H1 (cell line): Measurements from ENCODE around the gene IFT172. TPM values are rescaled to one million over a fixed set of nuclear protein-coding genes. Genes with fewer than 3 reads are reported as not detected.

ENCODE experiments used
- CTCF ChIA-PET: fragments of 300-600 bp; sonication (Branson Sonifier 250); formaldehyde crosslinking; loops from one replicate; lab custom pipeline; 2021; ENCODE audit not compliant: partially characterized antibody; lab: Charles Lee
- POLR2A ChIA-PET: fragments of 300-600 bp; sonication (Branson Sonifier 250); formaldehyde crosslinking; loops from one replicate; lab custom pipeline; 2021; ENCODE audit warnings: inconsistent platforms; ENCODE audit not compliant: partially characterized antibody; lab: Charles Lee
- DNase-seq, 2 experiments: peaks; one replicate each; pipeline versions ENCODE4 v3.0.0 to v3.0.0-alpha.2; 2010 to 2022; ENCODE audit warnings: low spot score in 2 of 2, low read depth in 1 of 2, mixed read lengths in 1 of 2
- FAIRE-seq: peaks from 2 replicates; lab custom pipeline; 2011; peaks lifted over from hg19 to GRCh38; lab: Jason Lieb, UNC
- H2AFZ ChIP-seq: 2 replicates; pipeline ENCODE4 v1.8.1; 2012; ENCODE audit warnings: low read length, inconsistent platforms
- H2AK5ac ChIP-seq: 2 replicates; pipeline ENCODE4 v1.6.1; 2013; ENCODE audit warnings: low read depth, low read length
- H2BK120ac ChIP-seq: replicated peaks from 2 replicates; pipeline ENCODE3; 2013; ENCODE audit warnings: low read depth, low read length, inconsistent platforms
- H2BK12ac ChIP-seq: 2 replicates; pipeline ENCODE4 v1.6.1; 2013; ENCODE audit warnings: low read depth, low read length
- H2BK15ac ChIP-seq: 2 replicates; pipeline ENCODE4 v1.6.1; 2013; ENCODE audit warnings: low read length
- H2BK20ac ChIP-seq: 2 replicates; pipeline ENCODE4 v1.6.1; 2013; ENCODE audit warnings: low read length
- H2BK5ac ChIP-seq: 2 replicates; pipeline ENCODE4 v1.6.1; 2013; ENCODE audit warnings: low read depth, low read length
- H3K14ac ChIP-seq: 2 replicates; pipeline ENCODE4 v1.6.1; 2013; ENCODE audit warnings: inconsistent platforms; ENCODE audit not compliant: insufficient read length
- H3K18ac ChIP-seq: 2 replicates; pipeline ENCODE4 v1.6.1; 2013; ENCODE audit warnings: low read length; ENCODE audit errors: extremely low read depth
- H3K23ac ChIP-seq: 2 replicates; pipeline ENCODE4 v1.6.1; 2013; ENCODE audit warnings: inconsistent platforms; ENCODE audit not compliant: insufficient read length
- H3K23me2 ChIP-seq: 2 replicates; pipeline ENCODE4 v1.6.1; 2013; ENCODE audit warnings: low read depth, low read length
- H3K27ac ChIP-seq: 2 replicates; pipeline ENCODE4 v1.6.1; 2011; ENCODE audit warnings: low read depth, low read length, inconsistent platforms
- H3K27me3 ChIP-seq, 4 experiments: replicated peaks in 1 of 4; 1 replicate in 1 of 4; 2 replicates in 3 of 4; pipeline versions ENCODE4 v1.6.1 to v1.8.1; 2011 to 2013; ENCODE audit warnings: low read length in 3 of 4, mild to moderate bottlenecking in 3 of 4, inconsistent platforms in 2 of 4, mixed read lengths in 2 of 4, moderate library complexity in 1 of 4; ENCODE audit not compliant: control insufficient read depth in 3 of 4, insufficient read depth in 3 of 4; ENCODE audit errors: extremely low read depth in 1 of 4
- H3K36me3 ChIP-seq, 4 experiments: 2 replicates each; pipeline versions ENCODE4 v1.6.1 to v1.8.1; 2011 to 2013; ENCODE audit warnings: mild to moderate bottlenecking in 4 of 4, low read length in 3 of 4, moderate library complexity in 2 of 4, control low read depth in 1 of 4, inconsistent platforms in 1 of 4; ENCODE audit not compliant: insufficient read depth in 4 of 4, control insufficient read depth in 2 of 4
- H3K4ac ChIP-seq: replicated peaks from 2 replicates; pipeline ENCODE3; 2013; ENCODE audit warnings: low read length, low read depth, mixed read lengths, inconsistent platforms; ENCODE audit not compliant: insufficient read length
- H3K4me1 ChIP-seq, 4 experiments: replicated peaks in 1 of 4; 1 replicate in 1 of 4; 2 replicates in 3 of 4; pipeline versions ENCODE4 v1.6.1 to v1.8.1; 2011 to 2013; ENCODE audit warnings: low read length in 3 of 4, inconsistent platforms in 2 of 4, mixed read lengths in 1 of 4; ENCODE audit not compliant: insufficient read depth in 4 of 4, control insufficient read depth in 3 of 4
- H3K4me2 ChIP-seq, 2 experiments: 2 replicates each; pipeline versions ENCODE4 v1.6.1 to v1.8.1; 2011 to 2013; ENCODE audit warnings: low read depth in 2 of 2, low read length in 2 of 2, control low read depth in 1 of 2, inconsistent platforms in 1 of 2, mild to moderate bottlenecking in 1 of 2; ENCODE audit not compliant: insufficient read depth in 1 of 2
- H3K4me3 ChIP-seq, 4 experiments: fragments of 200-600, 300-600 bp in 1 of 4; sonication (generic), shearing (Covaris generic), sonication (Bioruptor Twin) in 1 of 4; 2 replicates each; pipeline versions ENCODE4 v1.5.1 to v1.8.1; 2011 to 2016; ENCODE audit warnings: low read length in 4 of 4, low read depth in 3 of 4, control low read depth in 2 of 4, inconsistent platforms in 2 of 4, mild to moderate bottlenecking in 2 of 4, mixed read lengths in 1 of 4, moderate library complexity in 1 of 4; ENCODE audit not compliant: insufficient read depth in 2 of 4; ENCODE audit errors: extremely low read depth in 1 of 4
- H3K56ac ChIP-seq: replicated peaks from 2 replicates; pipeline ENCODE3; 2013; ENCODE audit warnings: low read depth, mild to moderate bottlenecking, mixed read lengths, low read length, inconsistent platforms; ENCODE audit not compliant: insufficient read length
- H3K79me1 ChIP-seq: 2 replicates; pipeline ENCODE4 v1.6.1; 2013; ENCODE audit warnings: low read depth, low read length, control low read depth
- H3K79me2 ChIP-seq, 2 experiments: 2 replicates each; pipeline versions ENCODE4 v1.6.1 to v1.8.1; 2012 to 2013; ENCODE audit warnings: low read length in 2 of 2, mild to moderate bottlenecking in 2 of 2, inconsistent platforms in 1 of 2; ENCODE audit not compliant: insufficient read depth in 2 of 2, control insufficient read depth in 1 of 2
- H3K9ac ChIP-seq, 4 experiments: replicated peaks in 1 of 4; 1 replicate in 1 of 4; 2 replicates in 3 of 4; pipeline versions ENCODE4 v1.6.1 to v1.8.1; 2011 to 2013; ENCODE audit warnings: low read depth in 3 of 4, low read length in 3 of 4, control low read depth in 2 of 4, mild to moderate bottlenecking in 2 of 4, moderate library complexity in 2 of 4, inconsistent platforms in 1 of 4; ENCODE audit errors: extremely low read depth in 1 of 4
- H3K9me3 ChIP-seq, 2 experiments: 2 replicates each; pipeline versions ENCODE4 v1.6.1 to v1.8.1; 2012 to 2013; ENCODE audit warnings: mild to moderate bottlenecking in 2 of 2, moderate library complexity in 2 of 2, control low read depth in 1 of 2, inconsistent platforms in 1 of 2, low read depth in 1 of 2, low read length in 1 of 2, mixed read lengths in 1 of 2; ENCODE audit not compliant: insufficient read depth in 2 of 2
- H4K20me1 ChIP-seq, 2 experiments: replicated peaks in 1 of 2; 2 replicates each; pipeline versions ENCODE3 to v1.8.1; 2011 to 2013; ENCODE audit warnings: inconsistent platforms in 2 of 2, low read length in 2 of 2, mild to moderate bottlenecking in 1 of 2; ENCODE audit not compliant: insufficient read depth in 2 of 2, control insufficient read depth in 1 of 2
- H4K5ac ChIP-seq: 2 replicates; pipeline ENCODE4 v1.6.1; 2013; ENCODE audit warnings: low read length, low read depth, mixed read lengths, inconsistent platforms; ENCODE audit not compliant: insufficient read length
- H4K8ac ChIP-seq: 2 replicates; pipeline ENCODE4 v1.8.0; 2013; ENCODE audit warnings: mild to moderate bottlenecking, moderate library complexity, low read length, inconsistent platforms; ENCODE audit not compliant: insufficient read depth; ENCODE audit errors: extremely low read depth
- H4K91ac ChIP-seq: replicated peaks from 2 replicates; pipeline ENCODE3; 2013; ENCODE audit warnings: low read length, mixed read lengths, inconsistent platforms; ENCODE audit not compliant: insufficient read length
- ASH2L ChIP-seq: fragments of 200-600, 300-600 bp; sonication (generic); IDR thresholded peaks from one replicate; pipeline ENCODE4 v1.7.1; 2017; ENCODE audit warnings: low read length
- CHD2 ChIP-seq: IDR thresholded peaks from 2 replicates; pipeline ENCODE4 v1.6.1; 2012; ENCODE audit warnings: low read length, improper control_type of control experiment
- CREB1 ChIP-seq: IDR thresholded peaks from 2 replicates; pipeline ENCODE4 v1.6.1; 2012; ENCODE audit warnings: inconsistent platforms
- EGR1 ChIP-seq: IDR thresholded peaks from 2 replicates; pipeline ENCODE4 v1.6.1; 2011; ENCODE audit warnings: low read depth, low read length, borderline replicate concordance
- KDM1A ChIP-seq: fragments of 200-600, 300-600 bp; sonication (generic); IDR thresholded peaks from 2 replicates; pipeline ENCODE4 v1.7.1; 2016; ENCODE audit warnings: mild to moderate bottlenecking, low read length, borderline replicate concordance
- PHF8 ChIP-seq: fragments of 200-600 bp; sonication (generic); conservative IDR thresholded peaks from 2 replicates; pipeline ENCODE4 v1.7.1; 2012; ENCODE audit warnings: low read depth, mild to moderate bottlenecking, inconsistent platforms, low read length, moderate library complexity
- SIN3A ChIP-seq, 2 experiments: IDR thresholded peaks in 1 of 2; conservative IDR thresholded peaks in 1 of 2; 2 replicates each; pipeline ENCODE4 v1.6.1; 2011 to 2012; ENCODE audit warnings: low read length in 2 of 2, improper control_type of control experiment in 1 of 2, low read depth in 1 of 2, mild to moderate bottlenecking in 1 of 2
- SP4 ChIP-seq: IDR thresholded peaks from 2 replicates; pipeline ENCODE4 v1.6.1; 2012; ENCODE audit warnings: low read length, inconsistent platforms
- TAF7 ChIP-seq: optimal IDR thresholded peaks from 2 replicates; pipeline ENCODE3; 2011; ENCODE audit warnings: low read depth, mild to moderate bottlenecking, inconsistent platforms, low read length, moderate library complexity, borderline replicate concordance
- TBP ChIP-seq: IDR thresholded peaks from 2 replicates; pipeline ENCODE4 v1.6.1; 2011; ENCODE audit warnings: low read depth, low read length, improper control_type of control experiment
- YY1 ChIP-seq: IDR thresholded peaks from 2 replicates; pipeline ENCODE4 v1.6.1; 2011; ENCODE audit warnings: low read depth, mild to moderate bottlenecking, low read length
- ZNF274 ChIP-seq: IDR thresholded peaks from 2 replicates; pipeline ENCODE4 v1.7.0; 2012; ENCODE audit warnings: low read length, borderline replicate concordance; ENCODE audit errors: extremely low read depth
- WGBS, 2 experiments: shearing (Covaris generic) in 1 of 2; methylation state at CpG; one replicate each; pipeline versions ENCODE4 v1.1.6 to v1.1.7; 2013 to 2015; ENCODE audit warnings: low lambda C conversion rate in 2 of 2, mixed read lengths in 2 of 2, inconsistent platforms in 1 of 2, low coverage in 1 of 2, missing lambda C conversion rate in 1 of 2; ENCODE audit not compliant: insufficient replicate concordance in 2 of 2, insufficient coverage in 1 of 2, insufficient read length in 1 of 2; ENCODE audit errors: extremely low coverage in 1 of 2, missing lambda C conversion rate in 1 of 2; 5-methylcytosine and 5-hydroxymethylcytosine counted together
- polyA plus RNA-seq, 7 experiments: library from polyadenylated mRNA; depleted of rRNA in 3 of 7; stranded (reverse) in 5 of 7; unstranded in 2 of 7; fragments of >200 nt in 5 of 7; fragments of 200-250 nt in 2 of 7; gene quantifications; 1 replicate in 5 of 7; 2 replicates in 1 of 7; 4 replicates in 1 of 7; pipeline versions ENCODE4 v1.2.1 to v1.2.3, GENCODE V29; 2011 to 2013; ENCODE audit warnings: missing spikeins in 2 of 7, mixed read lengths in 2 of 7
- total RNA-seq: library from RNA; stranded (reverse); fragmentation: NEBNext Ultra II Directional; extraction: Animal tissue kit (Norgen Biotek cat#: 25700); gene quantifications from 2 replicates; pipeline ENCODE4 v1.2.1, GENCODE V29; 2021

Gene IFT172
- total and polyA plus RNA-seq, 2 of the 8 experiments (the other 6 are each of a cell fraction or from before 2014, with no cell fraction given) = 13.5 to 14.0 TPM

DNA sequence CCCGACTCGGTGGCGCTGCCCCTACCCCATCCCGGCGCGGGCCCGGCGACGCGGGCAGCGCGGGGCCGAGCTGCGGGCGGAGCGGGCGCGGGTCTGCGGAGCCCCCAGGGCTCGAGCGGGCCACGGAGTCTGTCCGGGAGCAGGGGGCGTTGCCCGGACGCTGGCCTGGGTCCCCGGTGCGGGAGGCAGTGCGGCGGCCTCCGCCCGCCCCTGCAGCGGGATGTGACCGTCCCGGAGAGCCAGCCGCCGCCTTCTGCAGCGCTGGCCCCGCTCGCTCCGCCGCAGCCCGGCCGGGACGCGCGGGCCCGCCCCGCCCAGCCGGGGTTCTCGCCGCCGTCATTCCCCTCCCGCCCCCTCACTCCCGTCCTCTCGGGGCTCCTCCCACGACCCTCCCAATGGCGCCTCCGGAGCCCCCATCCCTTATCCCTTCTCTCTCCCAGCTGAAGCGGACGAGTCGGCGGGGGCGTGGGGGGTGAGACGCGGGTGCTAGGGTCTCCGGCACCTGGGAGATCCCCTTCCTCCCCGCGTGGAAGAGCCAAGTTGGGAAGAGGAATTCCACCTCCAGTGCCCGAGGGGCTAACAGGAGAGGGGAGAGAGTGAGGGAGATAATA is 5.5 kb upstream of the IFT172 start, which contains the start of gene FNDC4:
Gene FNDC4 (minus strand): TSS at position 257 of the 611 bp plus-strand sequence. CDS start 521 bp downstream, outside the sequence.
- Histone ChIP-seq H2BK15ac (no peak within 1 kb of the TSS), H3K18ac (peak within 1 kb of the TSS; percentile 55; the same call in 1 of the 2 replicates), H3K79me2 (no peaks in the 10 kb centered on the region), H3K4me2 (peak within 1 kb of the TSS; percentile 61 to 100), H3K23me2 (peaks cover 8% of the 10 kb centered on the region), H2BK5ac (peak within 1 kb of the TSS; percentile 38; the same call in 1 of the 2 replicates), H4K5ac (no peak within 1 kb of the TSS), H3K79me1 (no peaks in the 10 kb centered on the region), H3K4me1 (peaks cover 3 to 11% (median 4%) of the 10 kb centered on the region in 4 experiments), H4K8ac (peak within 1 kb of the TSS; percentile 22; the same call in 1 of the 2 replicates), H3K36me3 (no peaks in the 10 kb centered on the region), H4K20me1 (no peaks in the 10 kb centered on the region), H2AFZ (peak within 1 kb of the TSS; percentile 95), H2AK5ac (no peak within 1 kb of the TSS), H2BK20ac (no peak within 1 kb of the TSS), H3K27ac (no peak within 1 kb of the TSS; the same call in 1 of the 2 replicates), H4K91ac (no peak within 1 kb of the TSS), H3K9me3 (no peaks in the 10 kb centered on the region; a peak in 1 of 4 replicates), H3K4ac (no peak within 1 kb of the TSS), H3K14ac (no peak within 1 kb of the TSS), H3K4me3 (peak within 1 kb of the TSS; percentile 52 to 96 (median 76)), H3K9ac (peak within 1 kb of the TSS in 2 of 4 experiments; percentile 38 to 59; a peak in 4 of 7 replicates), H3K56ac (no peak within 1 kb of the TSS), H2BK12ac (peak within 1 kb of the TSS; percentile 61; the same call in 1 of the 2 replicates), H3K27me3 (peaks cover 0 to 9% (median 7%) of the 10 kb centered on the region in 4 experiments; a peak in 5 of 7 replicates), H2BK120ac (no peak within 1 kb of the TSS), H3K23ac (no peak within 1 kb of the TSS)
- DNase-seq (peak in 1 of 2 experiments; percentile 78), FAIRE-seq (no peak)
- 1% methylated on average over 34 of the region's 70 CpGs; no CpG with 5 or more reads in 1 of the 2 experiments for WGBS, 2 experiments
- CTCF ChIA-PET = interaction anchor here (0.9 to 1.2 kb wide), 4 partner anchors 14 to 147 kb away, joined by 3 to 4 read pairs (median 4); no protein-coding TSS in a partner anchor
- POLR2A ChIA-PET = interaction anchor here (0.6 to 2.0 kb wide), 7 partner anchors 9 to 1059 kb away, joined by 3 to 10 read pairs (median 3); partner anchors contain the start of genes GTF3C2, PPM1G, SLC4A1AP and SUPT7L
- TF ChIP-seq SP4 = no peak
- peak; percentile 57 for TF ChIP-seq ASH2L
- TF ChIP-seq ZNF274 = no peak
- no peak for TF ChIP-seq CHD2
- peak in 1 of 2 experiments; percentile 14; a peak in 1 of 4 replicates for TF ChIP-seq SIN3A (conservative IDR thresholded peaks at IDR 0.05 in 1 of 2, IDR thresholded peaks at IDR 0.05 in 1 of 2; ENCODE audit: low read depth in 1 of 2, low read length in 2 of 2)
- peak; percentile 87 for TF ChIP-seq EGR1
- peak; percentile 57; the same call in 1 of the 2 replicates for TF ChIP-seq YY1
- peak; percentile 13 for TF ChIP-seq TAF7
- no peak for TF ChIP-seq CREB1
- TF ChIP-seq PHF8 = peak; percentile 33
- peak; percentile 55; the same call in 1 of the 2 replicates for TF ChIP-seq TBP
- TF ChIP-seq KDM1A = no peak
